CD4-positive, alpha-beta T cell treated with Interferon alpha-2 for 1 hour (primary cell): ENCODE data around the gene RPL35.

Experiments
- DNase-seq, 2 donors: peaks; one replicate each; pipeline ENCODE4 v3.0.0-alpha.2; 2020 to 2022

RPL35 gene

DNA sequence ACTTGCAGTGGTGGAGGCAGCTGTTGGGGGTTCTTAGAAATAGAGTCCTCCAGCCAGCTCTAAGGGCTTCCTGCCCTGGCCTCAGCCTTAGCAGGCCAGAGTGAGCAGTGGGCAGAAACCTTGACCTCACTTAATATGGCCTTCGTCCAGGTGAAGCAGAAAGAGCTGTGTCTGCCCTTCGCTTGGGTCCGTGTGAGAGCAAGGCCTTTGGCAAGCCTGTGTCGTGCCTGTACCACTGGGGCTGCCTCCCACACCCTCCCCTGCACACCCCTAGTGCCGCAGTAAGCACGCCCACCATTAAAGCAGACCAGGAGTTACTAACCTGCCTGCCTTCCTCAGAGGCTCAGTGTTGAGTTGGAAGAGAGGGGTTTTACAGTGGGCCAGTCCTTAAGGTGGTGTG, 13.7 kb upstream of the RPL35 start:
- no peak for DNase-seq

DNA sequence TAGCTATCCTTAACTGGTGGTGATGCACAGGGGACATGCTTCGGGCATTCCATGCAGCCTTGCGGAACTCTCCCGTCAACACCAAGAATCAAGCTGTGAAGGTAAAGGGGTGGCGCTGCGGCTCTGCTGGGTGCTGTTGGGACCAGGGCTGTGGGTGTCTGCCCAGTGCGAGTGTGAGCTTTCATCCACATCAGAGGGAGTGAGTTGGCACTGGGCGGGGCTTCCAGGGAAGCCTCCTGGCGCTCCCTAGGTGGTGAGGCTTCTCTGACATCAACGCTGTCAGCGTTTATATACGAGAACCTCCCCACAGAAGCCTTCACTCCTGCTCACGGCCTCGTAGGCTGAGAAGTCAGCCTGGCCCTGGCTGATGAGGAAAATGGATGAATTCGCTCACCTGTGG, 11.9 kb upstream of the RPL35 start:
- DNase-seq: peak; percentile 51 to 69

- DNase-seq: no peak
Measured at GRCh38 chr9:124871156-124871561, 9.4 kb upstream of the RPL35 start.

- no peak for DNase-seq
Measured at GRCh38 chr9:124870723-124871122, 9.0 kb upstream of the RPL35 start.

GRCh38 chr9:124869986-124870560, 8.3 kb upstream of the RPL35 start:
- DNase-seq: peak; percentile 86 to 91

GRCh38 chr9:124869466-124869985, 7.8 kb upstream of the RPL35 start:
- no peak for DNase-seq

DNA sequence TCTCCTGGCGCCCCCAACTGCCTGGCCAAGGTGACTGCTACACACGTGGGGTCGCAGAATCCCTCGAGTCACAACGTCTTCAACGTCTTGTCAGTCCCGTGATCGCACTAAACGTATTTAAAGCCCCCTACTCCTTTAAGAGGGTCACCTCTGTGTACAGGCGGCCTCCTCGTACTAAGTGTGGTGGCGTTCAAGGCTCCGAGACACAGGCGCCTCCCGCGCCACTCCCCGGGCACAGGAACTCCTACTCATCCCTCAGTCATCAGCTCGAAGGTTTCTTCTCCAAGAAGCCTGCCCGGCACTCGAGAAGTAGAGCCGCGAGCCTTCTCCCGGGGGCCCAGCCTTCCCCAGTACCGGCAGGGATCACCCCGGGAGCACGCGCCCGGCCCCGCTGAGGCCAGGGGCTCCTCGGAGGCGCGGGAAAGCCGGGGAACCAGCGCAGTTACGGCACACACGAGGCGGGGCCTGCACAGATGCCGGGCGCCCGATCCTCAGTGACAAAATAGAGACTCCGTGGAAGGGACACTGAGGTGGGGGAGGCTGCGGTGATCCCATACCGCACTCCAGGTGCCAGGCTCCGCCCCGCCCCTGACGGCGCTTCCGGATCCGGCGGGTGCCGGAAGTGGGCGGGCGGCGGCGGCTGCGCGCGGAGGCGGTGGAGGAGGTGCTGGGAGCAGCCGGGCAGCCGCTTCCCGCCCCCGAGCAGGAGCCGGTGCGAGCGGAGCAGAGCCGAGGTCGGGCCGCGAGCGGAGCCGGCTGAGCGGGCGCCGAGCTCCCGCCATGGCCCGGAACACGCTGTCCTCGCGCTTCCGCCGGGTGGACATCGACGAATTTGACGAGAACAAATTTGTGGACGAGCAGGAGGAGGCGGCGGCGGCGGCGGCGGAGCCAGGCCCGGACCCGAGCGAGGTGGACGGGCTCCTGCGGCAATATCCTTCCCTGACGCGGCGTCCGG, 7.0 kb upstream of the RPL35 start:
- peak; percentile 88 to 93 for DNase-seq

GRCh38 chr9:124863371-124863871, 1.7 kb upstream of the RPL35 start:
- no peak for DNase-seq

- no peak for DNase-seq
Measured at GRCh38 chr9:124860582-124861341, 995 bp downstream of the RPL35 start.

DNA sequence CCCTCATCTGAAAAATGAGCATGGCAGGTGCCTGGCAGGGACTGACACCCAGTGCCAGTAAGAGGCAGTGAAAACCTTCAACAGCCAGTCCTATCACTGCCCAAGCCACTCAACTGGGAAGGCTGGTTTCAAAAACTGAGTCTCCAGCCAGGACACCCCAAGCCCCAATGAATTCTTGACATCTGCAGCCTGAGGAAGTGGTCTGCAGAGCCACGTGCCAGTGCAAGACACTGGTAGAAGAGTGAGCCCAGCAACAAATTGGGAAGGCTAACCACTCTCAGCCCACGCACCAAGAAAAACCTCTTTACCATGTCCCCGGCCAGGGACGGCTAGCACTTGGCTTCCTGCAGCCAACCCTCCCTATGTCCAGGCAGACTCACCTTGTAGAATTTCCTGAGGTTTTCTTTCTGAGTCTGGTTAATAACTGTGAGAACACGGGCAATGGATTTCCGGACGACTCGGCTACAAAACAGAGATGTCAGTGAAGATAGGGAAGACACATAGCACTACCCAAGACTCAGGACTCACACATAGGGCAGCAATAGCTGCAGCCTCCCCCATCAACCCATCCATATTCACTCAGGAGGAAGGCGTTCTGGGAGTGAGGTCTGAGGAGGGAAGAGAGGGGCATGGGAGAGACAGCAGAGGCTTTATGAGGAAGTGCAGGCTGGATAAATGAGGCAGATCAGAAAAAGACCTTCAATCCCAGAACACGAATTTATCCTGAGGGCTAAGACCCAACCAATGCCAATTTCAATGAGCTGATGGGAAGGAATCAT, 1.8 kb downstream of the RPL35 start:
- no peak for DNase-seq

DNA sequence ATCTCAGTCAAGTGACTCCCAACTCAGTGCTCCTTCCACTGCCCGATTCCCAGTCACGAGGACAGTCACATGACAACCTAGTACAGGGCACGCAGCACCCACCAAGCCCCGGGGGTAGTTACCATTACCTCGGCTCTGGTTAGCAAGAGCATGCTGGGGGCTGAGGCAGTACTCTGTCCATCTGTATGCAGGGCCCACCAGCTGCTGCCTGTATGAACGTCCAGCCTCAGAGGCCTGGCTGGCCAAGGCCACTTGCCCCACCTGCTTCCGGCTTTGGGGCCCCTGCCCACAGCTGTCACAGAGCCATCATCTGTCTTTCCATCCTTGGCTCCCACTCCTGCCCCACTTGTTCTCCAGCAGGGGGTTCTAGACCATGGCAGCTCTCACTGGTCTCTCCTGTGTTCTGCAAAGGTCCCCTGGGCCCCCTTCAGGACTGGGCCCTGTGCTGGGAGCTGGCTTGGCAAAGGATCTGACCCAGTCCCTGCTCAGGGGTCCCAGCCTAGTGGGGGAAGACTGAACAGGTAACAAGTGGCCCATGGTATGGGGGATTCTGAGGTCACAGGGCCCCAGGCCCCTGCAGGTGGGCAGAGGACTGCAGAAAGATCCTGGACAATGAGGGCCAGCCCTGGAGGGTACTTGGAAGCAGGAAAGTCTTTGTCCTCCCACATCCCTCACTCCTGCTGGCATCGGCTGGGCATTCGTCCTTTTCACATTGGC, 3.3 kb downstream of the RPL35 start:
- no peak for DNase-seq

DNA sequence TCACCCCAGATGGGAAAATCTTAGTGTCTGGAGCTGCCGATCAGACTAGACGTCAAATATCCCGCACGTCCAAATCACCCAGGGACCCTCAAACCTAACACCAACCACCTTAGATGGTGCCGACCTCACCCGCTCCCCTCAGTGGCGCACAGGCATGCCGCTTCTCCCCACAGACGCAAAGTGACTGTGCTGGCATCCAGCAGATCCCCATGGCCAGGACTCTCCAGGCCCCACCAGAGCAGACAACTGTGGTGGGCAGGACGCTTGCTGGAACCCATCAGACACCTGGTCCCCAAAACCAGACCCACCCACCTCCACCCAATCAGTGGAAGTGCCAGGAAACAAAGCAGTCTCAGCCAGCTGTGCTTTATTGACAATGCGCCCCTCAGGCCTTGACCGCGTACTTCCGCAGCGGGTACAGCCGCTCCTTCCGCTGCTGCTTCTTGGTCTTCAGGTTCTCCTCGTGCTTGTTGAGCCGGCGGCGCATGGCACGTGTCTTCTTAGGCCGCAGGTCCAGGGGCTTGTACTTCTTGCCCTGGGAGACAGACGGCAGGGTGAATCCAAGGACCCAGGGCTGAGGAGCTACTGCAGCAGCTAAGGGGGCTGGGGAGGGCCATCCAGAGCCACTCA, 4.1 kb downstream of the RPL35 start:
- no peak for DNase-seq

- DNase-seq: no peak
Measured at GRCh38 chr9:124855944-124856765, 5.6 kb downstream of the RPL35 start.

- DNase-seq: no peak
Measured at GRCh38 chr9:124855566-124855943, 6.2 kb downstream of the RPL35 start.

- DNase-seq: no peak
Measured at GRCh38 chr9:124854822-124855221, 6.9 kb downstream of the RPL35 start.

DNA sequence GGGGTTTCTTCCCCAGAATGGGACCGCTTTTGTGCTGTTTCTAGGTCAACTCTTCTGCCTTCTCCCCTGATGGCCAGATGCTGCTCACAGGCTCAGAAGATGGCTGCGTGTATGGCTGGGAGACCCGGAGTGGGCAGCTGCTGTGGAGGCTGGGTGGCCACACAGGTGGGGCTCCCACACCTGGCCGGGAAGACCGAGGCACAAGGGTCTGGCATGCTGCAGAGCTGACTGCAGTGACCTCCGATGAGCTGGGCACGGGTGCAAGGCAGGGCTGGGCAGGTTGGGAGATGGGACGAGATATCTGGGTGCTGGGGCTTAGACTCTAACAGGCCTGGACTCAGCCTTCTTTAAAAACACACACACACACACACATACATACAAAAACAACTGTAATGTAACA, 7.6 kb downstream of the RPL35 start:
- no peak for DNase-seq

GRCh38 chr9:124853605-124854143, 8.1 kb downstream of the RPL35 start:
- no peak for DNase-seq

DNA sequence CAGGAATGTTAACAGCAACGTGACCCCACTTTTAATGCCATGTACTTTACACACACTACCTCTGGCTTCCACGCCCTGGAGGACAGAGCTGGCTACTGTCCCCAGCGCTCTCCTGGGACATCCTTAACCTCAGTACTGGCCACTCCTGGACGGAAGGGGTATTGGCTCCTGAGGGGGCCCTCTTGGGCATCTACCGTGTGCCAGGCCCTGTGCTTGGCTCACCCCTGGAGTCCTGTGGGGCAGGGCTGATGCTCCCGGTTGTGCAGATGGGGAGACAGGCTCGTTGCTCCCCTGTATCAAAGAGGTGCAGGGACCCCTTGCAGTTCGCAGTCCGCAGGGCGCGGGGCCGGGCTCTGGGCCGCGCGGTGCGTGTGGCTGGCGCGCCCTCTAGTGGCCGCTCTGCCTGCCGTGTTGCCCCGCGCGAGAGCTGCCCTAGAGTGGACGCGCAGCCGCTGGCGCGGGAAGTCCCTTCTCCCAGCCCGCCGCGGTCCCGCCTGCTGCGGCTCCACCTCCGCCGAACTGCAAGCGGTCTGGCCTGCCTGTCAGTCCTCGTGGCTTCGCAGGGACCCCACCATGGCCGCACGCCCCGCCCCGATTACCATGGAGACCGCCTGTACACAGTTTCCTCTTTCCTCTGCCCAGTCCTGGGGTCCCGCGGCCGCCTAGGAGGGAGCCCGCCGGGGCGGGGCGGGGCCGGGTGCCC, 8.8 kb downstream of the RPL35 start, which contains the start of gene WDR38:
TSS of gene WDR38 (plus strand) at position 632 of the 703 bp plus-strand sequence. CDS start 72 bp downstream, outside the sequence.
- DNase-seq: peak; percentile 88 to 92
